ENCODE data around the gene PRKAR1B.

GRCh38 chr7:726084-726853 lies 812 bp downstream of the PRKAR1B start, which contains the start of gene DNAAF5:
- TF ChIP-seq CTCF (IDR thresholded peaks at IDR 0.05 in 2 of 3, conservative IDR thresholded peaks at IDR 0.05 in 1 of 3; ENCODE audit: borderline replicate concordance in 1 of 3, insufficient read depth in 1 of 3, low read depth in 2 of 3, low read length in 2 of 3) (no peak), RAD21 (IDR thresholded peaks at IDR 0.05; ENCODE audit: low read depth) (no peak), MAX (IDR thresholded peaks at IDR 0.05) (peak; percentile 99)

Data from HCT116 (cell line).